CD4-positive, alpha-beta memory T cell (primary cell): ENCODE measurements around the gene ERC1. TPM values are rescaled to one million over a fixed set of nuclear protein-coding genes. Genes with fewer than 3 reads are reported as not detected.

Experiments used
- CTCF ChIA-PET: fragments of 350-600 bp; sonication (Branson Sonifier 250); formaldehyde crosslinking; loops from one replicate; lab custom pipeline; 2021; ENCODE audit warnings: inconsistent platforms; ENCODE audit not compliant: partially characterized antibody; lab: Charles Lee
- POLR2A ChIA-PET: fragments of 350-600 bp; sonication (Branson Sonifier 250); formaldehyde crosslinking; loops from one replicate; lab custom pipeline; 2021; ENCODE audit not compliant: partially characterized antibody; lab: Charles Lee
- DNase-seq, 5 donors: peaks; one replicate each; pipeline versions ENCODE4 v3.0.0 to v3.0.0-alpha.2; 2020 to 2022; ENCODE audit warnings: mixed read lengths in 1 of 5
- H3K27ac ChIP-seq: one replicate; pipeline ENCODE4 v1.7.0; 2013; ENCODE audit warnings: low read depth, low read length
- H3K27me3 ChIP-seq: 2 replicates; pipeline ENCODE4 v1.7.0; 2013; ENCODE audit warnings: mild to moderate bottlenecking, low read length, moderate library complexity; ENCODE audit not compliant: insufficient read depth
- H3K36me3 ChIP-seq: 2 replicates; pipeline ENCODE4 v1.7.0; 2013; ENCODE audit warnings: mild to moderate bottlenecking, low read length, moderate library complexity; ENCODE audit not compliant: insufficient read depth
- H3K4me1 ChIP-seq: 2 replicates; pipeline ENCODE4 v1.7.0; 2013; ENCODE audit warnings: mild to moderate bottlenecking, low read length, moderate library complexity; ENCODE audit not compliant: insufficient read depth
- H3K4me3 ChIP-seq, 2 donors: one replicate each; pipeline ENCODE4 v1.7.0; 2013; ENCODE audit warnings: low read length in 2 of 2, mild to moderate bottlenecking in 1 of 2
- H3K9me3 ChIP-seq, 2 donors: one replicate each; pipeline ENCODE4 v1.7.0; 2013; ENCODE audit warnings: low read length in 2 of 2, control low read depth in 1 of 2; ENCODE audit not compliant: control insufficient read depth in 1 of 2
- H3K27ac Mint-ChIP-seq, 7 donors: one replicate each; pipeline ENCODE4 v1.8.0; 2020 to 2021; ENCODE audit warnings: mixed read lengths in 7 of 7, mild to moderate bottlenecking in 6 of 7, inconsistent platforms in 3 of 7, moderate library complexity in 3 of 7
- H3K27me3 Mint-ChIP-seq, 2 donors: one replicate each; pipeline ENCODE4 v1.8.0; 2020 to 2021; ENCODE audit warnings: mixed read lengths in 2 of 2
- H3K36me3 Mint-ChIP-seq, 2 donors: one replicate each; pipeline ENCODE4 v1.8.0; 2020 to 2021; ENCODE audit warnings: mixed read lengths in 2 of 2, inconsistent platforms in 1 of 2, mild to moderate bottlenecking in 1 of 2
- H3K4me1 Mint-ChIP-seq, 4 donors: one replicate each; pipeline ENCODE4 v1.8.0; 2020 to 2021; ENCODE audit warnings: mixed read lengths in 4 of 4, mild to moderate bottlenecking in 1 of 4
- H3K4me3 Mint-ChIP-seq, 8 donors: one replicate each; pipeline ENCODE4 v1.8.0; 2020 to 2021; ENCODE audit warnings: mixed read lengths in 8 of 8, mild to moderate bottlenecking in 7 of 8, moderate library complexity in 6 of 8, inconsistent platforms in 3 of 8
- H3K9me3 Mint-ChIP-seq, 8 donors: one replicate each; pipeline ENCODE4 v1.8.0; 2020 to 2021; ENCODE audit warnings: mixed read lengths in 8 of 8, mild to moderate bottlenecking in 5 of 8, inconsistent platforms in 3 of 8, moderate library complexity in 1 of 8
- intact Hi-C: fragments of 100-400 bp; cut with micrococcal nuclease; formaldehyde crosslinking; loops from one replicate; pipeline ENCODE4 v1.15.1; 2023
- polyA plus RNA-seq, 2 donors: library from polyadenylated mRNA; unstranded; fragments of 300-500 nt; fragmentation: Illumina TruSeq; gene quantifications; one replicate each; pipeline ENCODE4 v1.2.3, GENCODE V29; 2021
- total RNA-seq, 2 experiments: library from RNA; stranded (reverse); gene quantifications; one replicate each; pipeline ENCODE4 v1.2.3, GENCODE V29; 2021

ERC1 gene
- total and polyA plus RNA-seq, 4 experiments from 2014 or later, result 4.0 to 41.7 (median 28.7) TPM

GRCh38 chr12:1422604-1423315 lies 431.7 kb downstream of the ERC1 start:
- H3K27ac ChIP-seq, result no peak overlapping the region
- peaks cover 0 to 7% of the 10 kb centered on the region in 2 donors for H3K9me3 ChIP-seq
- ChIA-PET POLR2A (no interaction called here), CTCF (no interaction called here)
- Mint-ChIP-seq H3K4me3 (peak overlapping the region in 3 of 8 donors; percentile 23 to 61 (median 35)), H3K27me3 (no peaks in the 10 kb centered on the region), H3K9me3 (peaks cover 2 to 33% (median 25%) of the 10 kb centered on the region in 8 donors), H3K4me1 (peaks cover 9 to 26% (median 10%) of the 10 kb centered on the region in 4 donors), H3K36me3 (peaks cover 30 to 38% of the 10 kb centered on the region in 2 donors), H3K27ac (peak overlapping the region in 6 of 7 donors; percentile 27 to 77 (median 44))
- peak; percentile 4 to 48 (median 41) for DNase-seq
- no peaks in the 10 kb centered on the region for H3K27me3 ChIP-seq
- no peak overlapping the region for H3K4me3 ChIP-seq
- no peaks in the 10 kb centered on the region for H3K4me1 ChIP-seq
- H3K36me3 ChIP-seq, result no peaks in the 10 kb centered on the region
- intact Hi-C loops, result no loop called here

DNA sequence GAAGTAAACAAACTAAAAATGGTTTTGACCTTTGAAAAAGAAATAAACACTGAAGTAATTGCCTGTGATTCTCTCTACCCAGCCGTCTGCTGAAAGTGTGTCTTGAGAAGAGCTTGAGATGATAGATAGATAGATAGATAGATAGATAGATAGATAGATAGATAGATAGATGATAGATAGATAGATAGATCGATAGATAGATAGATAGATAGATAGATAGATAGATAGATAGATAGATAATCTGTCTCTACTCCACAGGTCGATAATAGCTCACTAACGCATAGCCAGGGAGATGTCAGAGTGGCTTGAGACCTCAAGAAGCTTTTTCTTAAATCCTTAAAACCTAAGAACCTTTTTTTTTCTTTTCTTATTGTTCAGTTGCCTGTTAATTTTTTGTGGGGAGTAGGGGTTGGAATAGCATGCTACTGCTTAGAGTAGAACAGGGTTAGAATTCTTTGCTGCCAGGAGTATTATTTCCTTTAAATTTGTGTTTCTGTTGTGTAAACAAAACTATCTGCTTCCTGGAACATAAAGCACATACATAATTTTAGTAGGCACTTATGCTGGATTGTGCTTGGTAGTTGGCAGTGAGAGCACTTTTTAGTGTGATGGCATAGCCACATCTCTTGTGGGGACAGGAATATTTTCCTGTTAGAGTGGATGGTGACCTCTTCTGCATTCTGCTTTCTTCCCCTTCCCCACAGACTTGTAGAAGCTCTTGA lies 433.8 kb downstream of the ERC1 start:
- no peak for DNase-seq
- ChIA-PET CTCF (no interaction called here), POLR2A (no interaction called here)
- intact Hi-C loops, result no loop called here
- Mint-ChIP-seq H3K36me3 (peaks cover 19 to 20% of the 10 kb centered on the region in 2 donors), H3K4me1 (peaks cover 9 to 26% (median 10%) of the 10 kb centered on the region in 4 donors), H3K27ac (peak overlapping the region in 2 of 7 donors; percentile 18 to 52), H3K4me3 (no peak overlapping the region), H3K9me3 (peaks cover 0 to 23% (median 19%) of the 10 kb centered on the region in 8 donors), H3K27me3 (no peaks in the 10 kb centered on the region)
- Histone ChIP-seq H3K4me3 (no peak overlapping the region), H3K9me3 (peaks cover 0 to 7% of the 10 kb centered on the region in 2 donors), H3K27me3 (no peaks in the 10 kb centered on the region), H3K4me1 (no peaks in the 10 kb centered on the region), H3K27ac (no peak overlapping the region), H3K36me3 (no peaks in the 10 kb centered on the region)

GRCh38 chr12:1425396-1425729 lies 434.3 kb downstream of the ERC1 start:
- no peak overlapping the region for H3K27ac ChIP-seq
- Mint-ChIP-seq H3K27me3 (no peaks in the 10 kb centered on the region), H3K9me3 (peaks cover 0 to 22% (median 18%) of the 10 kb centered on the region in 8 donors), H3K36me3 (peaks cover 16 to 19% of the 10 kb centered on the region in 2 donors), H3K27ac (peak overlapping the region in 1 of 7 donors; percentile 18), H3K4me1 (peaks cover 9 to 26% (median 10%) of the 10 kb centered on the region in 4 donors), H3K4me3 (no peak overlapping the region)
- H3K4me1 ChIP-seq, result no peaks in the 10 kb centered on the region
- H3K27me3 ChIP-seq, result no peaks in the 10 kb centered on the region
- H3K4me3 ChIP-seq, result no peak overlapping the region
- H3K9me3 ChIP-seq, result peaks cover 0 to 7% of the 10 kb centered on the region in 2 donors
- intact Hi-C loops, result no loop called here
- no peak for DNase-seq
- POLR2A ChIA-PET, result no interaction called here
- CTCF ChIA-PET, result no interaction called here
- no peaks in the 10 kb centered on the region for H3K36me3 ChIP-seq

DNA sequence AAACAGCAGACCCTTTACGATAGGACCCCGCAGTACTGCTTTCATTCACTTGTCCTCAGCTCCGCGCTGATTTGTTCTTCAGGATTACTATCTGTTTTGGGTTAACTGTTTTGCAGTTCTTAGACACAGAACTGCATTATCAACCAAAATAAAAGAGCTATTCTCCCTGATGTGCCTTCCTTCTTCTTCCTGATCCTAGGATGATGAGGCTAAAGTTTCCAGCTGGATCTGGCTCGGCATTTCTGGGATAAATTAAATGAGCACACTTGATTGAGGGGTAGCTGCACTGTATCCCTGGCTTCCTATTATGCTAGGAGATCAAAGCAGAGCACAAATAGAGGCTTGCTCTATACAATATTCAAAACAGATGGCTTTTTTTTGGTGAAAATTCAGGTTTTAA lies 437.6 kb downstream of the ERC1 start:
- ChIA-PET POLR2A (no interaction called here), CTCF (no interaction called here)
- Mint-ChIP-seq H3K4me3 (no peak overlapping the region), H3K4me1 (peaks cover 0 to 5% (median under 1%) of the 10 kb centered on the region in 4 donors), H3K9me3 (no peaks in the 10 kb centered on the region), H3K36me3 (peaks cover 5 to 7% of the 10 kb centered on the region in 2 donors), H3K27ac (peak overlapping the region in 1 of 7 donors; percentile 19), H3K27me3 (no peaks in the 10 kb centered on the region)
- Histone ChIP-seq H3K36me3 (no peaks in the 10 kb centered on the region), H3K4me3 (no peak overlapping the region), H3K27me3 (no peaks in the 10 kb centered on the region), H3K9me3 (no peaks in the 10 kb centered on the region), H3K4me1 (no peaks in the 10 kb centered on the region), H3K27ac (no peak overlapping the region)
- intact Hi-C loops, result no loop called here
- DNase-seq, result no peak

- H3K4me3 Mint-ChIP-seq, result no peak overlapping the region
- Histone ChIP-seq H3K27ac (no peak overlapping the region), H3K4me1 (no peaks in the 10 kb centered on the region), H3K4me3 (no peak overlapping the region), H3K36me3 (no peaks in the 10 kb centered on the region), H3K27me3 (no peaks in the 10 kb centered on the region), H3K9me3 (no peaks in the 10 kb centered on the region)
- no peaks in the 10 kb centered on the region for H3K9me3 Mint-ChIP-seq
- peaks cover 5 to 7% of the 10 kb centered on the region in 2 donors for H3K36me3 Mint-ChIP-seq
- no peak for DNase-seq
- H3K4me1 Mint-ChIP-seq, result peaks cover 0 to 5% (median 0%) of the 10 kb centered on the region in 4 donors
- intact Hi-C loops, result no loop called here
- POLR2A ChIA-PET, result no interaction called here
- CTCF ChIA-PET, result no interaction called here
- no peaks in the 10 kb centered on the region for H3K27me3 Mint-ChIP-seq
- H3K27ac Mint-ChIP-seq, result no peak overlapping the region
Measured at GRCh38 chr12:1429980-1430379, 439.0 kb downstream of the ERC1 start.

GRCh38 chr12:1434296-1434955 lies 443.4 kb downstream of the ERC1 start:
- H3K27me3 Mint-ChIP-seq, result no peaks in the 10 kb centered on the region
- Histone ChIP-seq H3K36me3 (no peaks in the 10 kb centered on the region), H3K4me1 (no peaks in the 10 kb centered on the region), H3K27ac (no peak overlapping the region), H3K4me3 (no peak overlapping the region), H3K27me3 (no peaks in the 10 kb centered on the region), H3K9me3 (no peaks in the 10 kb centered on the region)
- H3K4me1 Mint-ChIP-seq, result no peaks in the 10 kb centered on the region
- no peaks in the 10 kb centered on the region for H3K9me3 Mint-ChIP-seq
- CTCF ChIA-PET, result interaction anchor here (0.5 to 1.5 kb wide), 3 partner anchors 149 to 317 kb away, joined by 3 read pairs; no protein-coding TSS in a partner anchor
- intact Hi-C loops, result no loop called here
- POLR2A ChIA-PET, result no interaction called here
- H3K36me3 Mint-ChIP-seq, result peaks cover 0 to 1% of the 10 kb centered on the region in 2 donors
- H3K27ac Mint-ChIP-seq, result no peak overlapping the region
- no peak overlapping the region for H3K4me3 Mint-ChIP-seq
- no peak for DNase-seq

GRCh38 chr12:1435044-1435443 lies 444.0 kb downstream of the ERC1 start:
- ChIA-PET POLR2A (no interaction called here), CTCF (interaction anchor here (0.5 to 1.5 kb wide), 5 partner anchors 82 to 317 kb away, joined by 3 read pairs; no protein-coding TSS in a partner anchor)
- intact Hi-C loops, result no loop called here
- Histone ChIP-seq H3K27me3 (no peaks in the 10 kb centered on the region), H3K36me3 (no peaks in the 10 kb centered on the region), H3K9me3 (no peaks in the 10 kb centered on the region), H3K4me3 (no peak overlapping the region), H3K4me1 (no peaks in the 10 kb centered on the region), H3K27ac (no peak overlapping the region)
- H3K36me3 Mint-ChIP-seq, result peaks cover 2 to 5% of the 10 kb centered on the region in 2 donors
- H3K27me3 Mint-ChIP-seq, result no peaks in the 10 kb centered on the region
- peak overlapping the region in 2 of 7 donors; percentile 23 to 50 for H3K27ac Mint-ChIP-seq
- H3K4me1 Mint-ChIP-seq, result no peaks in the 10 kb centered on the region
- DNase-seq, result no peak
- no peak overlapping the region for H3K4me3 Mint-ChIP-seq
- no peaks in the 10 kb centered on the region for H3K9me3 Mint-ChIP-seq
